ENCODE measurements around the gene BRIP1. TPM values are rescaled to one million over a fixed set of nuclear protein-coding genes. Genes with fewer than 3 reads are reported as not detected.

Gene BRIP1
- total and polyA plus RNA-seq, 2 experiments from 2014 or later = 8.0 to 23.1 TPM

DNA sequence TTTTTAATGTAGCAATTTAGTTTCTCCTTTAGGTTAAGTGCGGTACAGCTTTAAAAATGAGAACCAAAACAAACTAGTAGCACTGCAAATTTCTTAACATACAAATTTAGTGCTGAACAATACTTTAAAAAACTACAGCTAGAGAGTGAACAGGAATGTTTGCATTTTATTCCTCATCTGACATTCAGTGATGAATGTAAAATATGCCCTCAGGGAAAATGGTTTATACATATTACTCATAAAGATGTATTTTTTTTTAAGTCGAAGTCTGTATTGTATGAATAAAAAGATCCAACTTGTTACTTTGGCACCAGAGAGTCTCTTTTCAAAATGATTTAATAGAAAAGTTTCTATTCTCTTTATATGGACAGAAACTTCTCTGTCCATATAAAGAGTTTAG lies 96.8 kb downstream of the BRIP1 start:
- peaks cover 52% of the 10 kb centered on the region for H3K36me3 Mint-ChIP-seq (ENCODE audit: low read depth)
- Histone ChIP-seq H4K20me1 (replicated peaks; ENCODE audit: insufficient read depth) (no peaks in the 10 kb centered on the region), H3F3A (replicated peaks; ENCODE audit: low read depth) (no peaks in the 10 kb centered on the region), H3K36me3 (ENCODE audit: insufficient read depth) (peaks cover 11% of the 10 kb centered on the region; the same call in 1 of the 2 replicates), H3K4me1 (ENCODE audit: insufficient read depth) (peaks cover 9% of the 10 kb centered on the region), H3K4me2 (no peak overlapping the region), H2AFZ (no peak overlapping the region), H3K27ac (ENCODE audit: low read depth) (no peak overlapping the region), H3K4me3 (no peak overlapping the region), H3K27me3 (ENCODE audit: insufficient read depth) (no peaks in the 10 kb centered on the region), H3K9me2 (ENCODE audit: insufficient read depth) (no peaks in the 10 kb centered on the region), H3K79me2 (replicated peaks; ENCODE audit: insufficient read depth) (no peaks in the 10 kb centered on the region)
- DNase-seq (ENCODE audit: low spot score) (no peak), ATAC-seq (no peak)
- H3K27ac Mint-ChIP-seq = no peak overlapping the region
- no peak overlapping the region for H3K4me3 Mint-ChIP-seq
- H3K4me1 Mint-ChIP-seq = peaks cover 7% of the 10 kb centered on the region; the same call in 2 of the 3 replicates
- no peaks in the 10 kb centered on the region for H3K27me3 Mint-ChIP-seq (ENCODE audit: insufficient read depth, low read depth, poor library complexity)
- TF ChIP-seq EZH2phosphoT487 (IDR thresholded peaks at IDR 0.05; ENCODE audit: unreplicated experiment) (no peak), CTCF (conservative IDR thresholded peaks at IDR 0.05; ENCODE audit: low read depth in 2 of 2) (no peak), POLR2AphosphoS5 (IDR thresholded peaks at IDR 0.05; ENCODE audit: low read depth) (no peak), ZNF331 (CRISPR knock-in tag; IDR thresholded peaks at IDR 0.05; ENCODE audit: low read depth) (no peak), CREB1 (CRISPR knock-in tag; IDR thresholded peaks at IDR 0.05; ENCODE audit: low read depth) (no peak), STAT1 (IDR thresholded peaks at IDR 0.05; ENCODE audit: unreplicated experiment) (no peak), JUNB (IDR thresholded peaks at IDR 0.05; ENCODE audit: unreplicated experiment) (no peak), EZH2 (IDR thresholded peaks at IDR 0.05; ENCODE audit: low read depth, unreplicated experiment) (no peak), REST (IDR thresholded peaks at IDR 0.05; ENCODE audit: unreplicated experiment) (no peak), NANOG (IDR thresholded peaks at IDR 0.05; ENCODE audit: borderline replicate concordance) (no peak), ZNF114 (CRISPR knock-in tag; IDR thresholded peaks at IDR 0.05) (no peak)
- H3K9me3 Mint-ChIP-seq = peaks cover 14% of the 10 kb centered on the region

GRCh38 chr17:61764846-61765245 lies 98.5 kb downstream of the BRIP1 start:
- no peak overlapping the region for H3K27ac Mint-ChIP-seq
- H3K4me3 ChIP-seq = no peak overlapping the region
- H3K9me3 Mint-ChIP-seq = no peaks in the 10 kb centered on the region
- peaks cover 7% of the 10 kb centered on the region; the same call in 2 of the 3 replicates for H3K4me1 Mint-ChIP-seq
- no peaks in the 10 kb centered on the region for H3K36me3 ChIP-seq (ENCODE audit: insufficient read depth)
- ATAC-seq (no peak), DNase-seq (ENCODE audit: low spot score) (peak; percentile 17)
- no peaks in the 10 kb centered on the region for H3F3A ChIP-seq (replicated peaks; ENCODE audit: low read depth)
- H3K4me1 ChIP-seq (ENCODE audit: insufficient read depth) = peaks cover 9% of the 10 kb centered on the region
- no peaks in the 10 kb centered on the region for H3K79me2 ChIP-seq (replicated peaks; ENCODE audit: insufficient read depth)
- peaks cover 47% of the 10 kb centered on the region for H3K36me3 Mint-ChIP-seq (ENCODE audit: low read depth)
- no peak overlapping the region for H2AFZ ChIP-seq
- no peak overlapping the region for H3K4me3 Mint-ChIP-seq
- H4K20me1 ChIP-seq (replicated peaks; ENCODE audit: insufficient read depth) = no peaks in the 10 kb centered on the region
- H3K27me3 ChIP-seq (ENCODE audit: insufficient read depth) = no peaks in the 10 kb centered on the region
- no peaks in the 10 kb centered on the region for H3K27me3 Mint-ChIP-seq (ENCODE audit: insufficient read depth, low read depth, poor library complexity)
- H3K9me2 ChIP-seq (ENCODE audit: insufficient read depth) = no peaks in the 10 kb centered on the region
- H3K4me2 ChIP-seq = peak overlapping the region; percentile 24; the same call in 1 of the 2 replicates
- no peak overlapping the region for H3K27ac ChIP-seq (ENCODE audit: low read depth)
- no peak for TF ChIP-seq STAT1 (IDR thresholded peaks at IDR 0.05; ENCODE audit: unreplicated experiment)
- TF ChIP-seq JUNB (IDR thresholded peaks at IDR 0.05; ENCODE audit: unreplicated experiment) = no peak
- TF ChIP-seq POLR2AphosphoS5 (IDR thresholded peaks at IDR 0.05; ENCODE audit: low read depth) = no peak
- no peak for TF ChIP-seq CREB1 (CRISPR knock-in tag; IDR thresholded peaks at IDR 0.05; ENCODE audit: low read depth)
- TF ChIP-seq, protein P1, sequence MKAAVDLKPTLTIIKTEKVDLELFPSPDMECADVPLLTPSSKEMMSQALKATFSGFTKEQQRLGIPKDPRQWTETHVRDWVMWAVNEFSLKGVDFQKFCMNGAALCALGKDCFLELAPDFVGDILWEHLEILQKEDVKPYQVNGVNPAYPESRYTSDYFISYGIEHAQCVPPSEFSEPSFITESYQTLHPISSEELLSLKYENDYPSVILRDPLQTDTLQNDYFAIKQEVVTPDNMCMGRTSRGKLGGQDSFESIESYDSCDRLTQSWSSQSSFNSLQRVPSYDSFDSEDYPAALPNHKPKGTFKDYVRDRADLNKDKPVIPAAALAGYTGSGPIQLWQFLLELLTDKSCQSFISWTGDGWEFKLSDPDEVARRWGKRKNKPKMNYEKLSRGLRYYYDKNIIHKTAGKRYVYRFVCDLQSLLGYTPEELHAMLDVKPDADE (IDR thresholded peaks at IDR 0.05) = no peak
- no peak for TF ChIP-seq ZNF114 (CRISPR knock-in tag; IDR thresholded peaks at IDR 0.05)
- no peak for TF ChIP-seq ZNF331 (CRISPR knock-in tag; IDR thresholded peaks at IDR 0.05; ENCODE audit: low read depth)
- TF ChIP-seq EZH2 (IDR thresholded peaks at IDR 0.05; ENCODE audit: low read depth, unreplicated experiment) = no peak

Data from GM23338 (cell line).